ENCODE measurements around the gene PDE4D.

Gene PDE4D

DNA sequence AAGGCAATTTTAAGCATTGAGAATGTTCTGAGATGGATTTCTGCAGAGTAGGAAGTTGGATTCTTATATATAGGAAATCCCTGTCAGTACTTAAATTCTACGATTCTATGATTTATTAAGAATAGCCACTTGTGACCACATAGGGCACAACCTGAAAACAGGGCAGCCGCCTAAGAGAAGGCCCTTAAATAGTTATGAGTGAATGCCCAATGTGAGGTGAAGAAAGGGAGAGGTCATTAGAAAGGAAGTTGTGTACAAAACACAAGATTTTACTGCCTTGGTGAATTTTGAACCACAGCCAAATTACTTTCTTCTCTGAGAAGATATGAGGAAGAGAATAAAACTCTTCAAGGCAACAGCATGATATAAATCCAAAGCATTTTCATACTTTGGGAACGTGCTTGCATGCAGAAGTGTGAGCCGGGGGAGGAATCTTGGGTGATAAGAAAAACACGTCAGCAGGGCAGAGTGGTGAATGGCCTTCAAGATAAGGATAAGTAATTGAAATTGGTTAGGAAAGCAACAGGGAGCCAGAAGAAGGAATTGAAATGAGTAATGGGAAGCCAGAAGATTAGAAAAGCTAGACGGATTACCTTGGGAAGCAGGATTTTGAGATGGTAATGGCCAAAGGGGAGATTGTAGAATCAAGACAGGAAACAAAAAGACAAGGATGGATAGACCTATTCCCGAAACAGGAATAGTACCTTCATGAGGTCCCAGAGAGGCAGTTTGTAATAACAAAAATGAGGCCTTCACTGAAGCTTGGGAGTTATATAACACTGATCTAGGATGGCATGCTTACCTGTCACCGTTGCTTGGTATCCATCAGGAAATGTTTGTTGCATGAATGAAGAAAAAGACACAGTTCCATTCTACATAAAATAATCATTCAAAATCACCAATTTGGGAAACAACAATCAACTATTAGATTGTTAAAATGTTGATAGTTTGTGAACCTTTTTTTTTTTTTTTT lies 244.3 kb downstream of the PDE4D start:
- no peak for DNase-seq

GRCh38 chr5:59648038-59648831 lies 245.3 kb downstream of the PDE4D start:
- DNase-seq = no peak

- no peak for DNase-seq
Measured at GRCh38 chr5:59645380-59645779, 248.1 kb downstream of the PDE4D start.

DNA sequence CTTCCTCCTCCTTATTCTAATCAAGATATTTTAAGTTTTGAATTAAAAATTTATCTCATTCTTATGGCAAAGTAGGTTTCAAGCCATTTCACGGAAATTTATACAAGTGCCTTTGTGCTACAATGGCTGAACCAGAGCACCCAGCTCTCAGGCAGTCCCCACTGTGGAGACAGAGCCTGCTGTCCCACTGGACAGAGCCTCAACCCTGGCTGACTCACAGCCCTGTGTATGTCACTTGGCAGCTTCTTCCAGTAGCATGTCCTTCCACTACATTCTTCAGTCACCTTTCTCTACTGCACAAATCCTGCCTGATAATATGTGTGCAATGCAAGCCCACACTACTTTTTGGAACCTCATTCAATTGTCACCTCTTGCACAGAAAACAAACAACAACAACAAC lies 253.1 kb downstream of the PDE4D start:
- DNase-seq = no peak

DNA sequence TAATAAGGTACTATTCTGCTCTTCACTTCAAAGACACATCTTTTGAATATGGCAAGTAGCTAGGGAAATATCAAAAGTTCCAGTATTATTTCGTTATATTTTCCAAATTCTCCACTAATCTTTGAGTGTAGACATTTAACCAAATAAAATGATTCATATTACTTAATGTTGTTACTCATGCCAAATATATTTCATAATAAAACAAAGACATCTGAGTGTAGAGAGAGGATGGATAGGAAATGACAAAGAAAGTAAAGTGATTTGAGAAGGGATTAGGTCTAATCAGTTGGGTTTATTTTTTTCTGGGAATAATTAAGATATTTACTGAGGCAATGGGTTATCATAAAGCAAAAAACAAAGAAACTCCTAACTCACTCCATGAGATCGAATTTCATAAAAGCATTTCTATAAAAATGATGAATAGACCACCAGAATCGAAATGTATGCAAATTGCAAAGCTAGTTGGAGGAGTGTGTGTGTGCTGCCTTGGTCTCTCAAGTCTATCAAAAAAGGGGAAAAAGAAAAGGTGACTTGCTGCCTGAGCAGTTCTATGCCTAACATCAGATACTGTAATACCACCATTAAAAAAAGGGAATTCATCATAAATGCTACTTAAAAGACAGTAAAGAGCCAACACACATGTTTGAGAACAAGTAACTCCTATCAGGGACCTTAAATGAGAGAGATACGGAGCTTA lies 255.5 kb downstream of the PDE4D start:
- no peak for DNase-seq

DNA sequence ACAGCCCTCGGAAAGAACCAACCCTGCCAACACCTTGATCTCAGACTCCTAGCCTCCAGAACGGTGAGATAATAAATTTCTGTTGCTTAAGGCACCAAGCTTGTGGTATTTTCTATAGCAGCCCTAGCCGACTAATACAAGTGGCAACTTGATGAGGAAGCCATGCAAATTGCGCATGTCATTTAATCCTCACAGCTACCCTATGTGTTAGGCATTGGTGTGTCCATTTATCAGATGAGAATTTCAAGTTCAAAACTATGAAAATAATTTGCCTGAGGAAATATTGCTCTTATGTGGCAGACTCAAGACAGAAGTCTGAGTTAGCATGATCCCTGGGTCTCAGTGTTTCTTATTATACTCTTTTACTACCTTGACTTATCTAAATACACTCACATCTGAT lies 264.0 kb downstream of the PDE4D start:
- DNase-seq = no peak

GRCh38 chr5:59628062-59628828 lies 265.3 kb downstream of the PDE4D start:
- no peak for DNase-seq

GRCh38 chr5:59624898-59625297 lies 268.6 kb downstream of the PDE4D start:
- DNase-seq = no peak

- DNase-seq = no peak
Measured at GRCh38 chr5:59622848-59623247, 270.7 kb downstream of the PDE4D start.

DNA sequence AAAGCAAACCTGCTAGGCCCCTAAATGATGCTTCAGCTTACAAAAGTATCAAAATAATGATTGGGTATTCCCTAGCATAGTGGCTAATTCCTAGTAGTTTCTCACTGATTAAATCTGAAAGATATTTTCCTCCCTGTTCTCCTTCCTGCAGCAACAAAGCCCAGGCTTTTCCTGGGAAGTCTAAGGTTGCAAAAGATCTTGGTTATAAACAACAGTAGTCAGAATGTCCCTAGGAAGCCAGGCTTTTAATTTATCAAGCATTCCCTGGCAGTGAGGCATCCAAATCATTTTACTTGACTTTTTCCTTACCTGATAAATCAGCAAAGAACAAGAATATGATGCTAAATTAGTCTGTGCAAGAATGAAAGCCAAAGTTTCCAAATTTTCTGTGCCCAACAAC lies 272.0 kb downstream of the PDE4D start:
- no peak for DNase-seq

GRCh38 chr5:59620535-59621212 lies 272.9 kb downstream of the PDE4D start:
- DNase-seq = no peak

DNA sequence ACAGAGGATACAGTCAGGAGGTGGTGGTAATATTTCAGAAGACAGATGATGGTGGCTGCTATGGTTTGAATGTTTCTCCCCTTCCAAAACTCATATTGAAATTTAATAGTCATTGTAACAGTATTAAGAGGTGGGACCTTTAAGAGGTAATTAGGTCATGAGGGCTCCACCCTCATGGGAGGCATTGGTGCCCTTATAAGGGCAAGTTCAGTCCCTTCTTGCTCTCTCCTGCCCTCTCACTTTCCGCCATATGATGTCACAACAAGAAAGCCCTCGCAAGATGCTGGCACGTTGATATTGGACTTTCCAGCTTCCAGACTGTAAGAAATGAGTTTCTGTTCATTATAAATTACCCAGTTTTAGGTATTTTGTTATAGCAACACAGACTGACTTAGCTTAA lies 274.9 kb downstream of the PDE4D start:
- no peak for DNase-seq

GRCh38 chr5:59617186-59617771 lies 276.2 kb downstream of the PDE4D start:
- no peak for DNase-seq

- no peak for DNase-seq
Measured at GRCh38 chr5:59616413-59616812, 277.1 kb downstream of the PDE4D start.

DNA sequence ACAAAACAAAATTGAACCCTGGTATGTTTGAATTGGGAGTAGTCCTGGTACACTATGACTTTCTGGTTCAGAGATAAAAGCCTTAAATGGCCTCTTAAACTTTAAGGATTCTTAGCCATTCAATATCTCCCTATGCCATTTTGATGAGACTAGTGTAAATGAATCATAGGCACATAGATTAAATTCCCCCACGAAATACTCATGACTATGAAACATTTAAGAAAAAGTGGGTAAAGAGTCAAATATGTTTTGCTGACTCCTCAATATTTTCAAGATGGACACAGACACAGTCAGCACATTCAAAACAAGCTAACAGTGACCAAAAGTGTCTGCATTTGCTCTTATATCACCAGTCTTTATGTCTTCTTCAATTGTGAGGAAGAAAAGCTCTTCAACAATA lies 278.3 kb downstream of the PDE4D start:
- no peak for DNase-seq

- DNase-seq = no peak
Measured at GRCh38 chr5:59609501-59610265, 283.8 kb downstream of the PDE4D start.

DNA sequence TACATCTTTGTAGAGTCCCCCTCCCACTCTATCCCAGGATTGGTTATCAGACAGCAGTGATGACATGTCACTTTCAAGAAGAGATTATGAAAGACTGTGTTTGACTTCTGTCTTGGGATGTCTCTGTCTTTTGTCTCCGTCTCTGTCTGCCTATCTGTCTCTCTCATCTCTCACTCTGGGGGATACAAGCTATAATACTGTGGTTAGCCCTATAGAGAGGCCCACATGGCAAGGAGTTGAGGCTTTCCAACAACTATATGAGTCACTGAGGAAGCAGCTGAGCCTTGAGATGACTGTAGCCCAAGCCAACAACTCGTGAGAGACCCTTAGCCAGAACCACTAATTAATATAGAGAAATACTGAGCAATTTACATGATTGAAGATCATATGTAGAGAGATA lies 284.8 kb downstream of the PDE4D start:
- DNase-seq = no peak

GRCh38 chr5:59607138-59607765 lies 286.3 kb downstream of the PDE4D start:
- no peak for DNase-seq

DNA sequence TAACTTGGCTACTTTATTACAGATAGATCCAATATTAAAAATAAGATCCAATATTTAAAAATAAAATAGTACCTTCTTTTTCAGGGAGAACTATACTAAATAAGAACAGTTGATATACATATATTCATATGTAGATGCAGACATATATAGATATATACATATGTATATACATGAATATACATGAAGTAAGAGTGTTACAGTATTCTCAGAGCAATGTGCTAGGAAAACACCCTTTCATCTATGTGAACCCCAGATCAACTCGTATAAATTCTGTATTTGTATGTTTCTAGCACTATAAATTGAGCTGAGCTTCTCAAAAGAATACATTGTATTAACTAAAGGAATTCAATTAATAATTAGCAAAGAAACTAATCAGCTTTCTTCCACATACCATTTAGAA lies 287.6 kb downstream of the PDE4D start:
- no peak for DNase-seq

GRCh38 chr5:59604111-59604510 lies 289.4 kb downstream of the PDE4D start:
- no peak for DNase-seq
